CD4-positive, alpha-beta T cell treated with Interferon alpha-2 for 1 hour (primary cell): ENCODE measurements around the gene SEPTIN1.

Experiments
- DNase-seq, 2 donors: peaks; one replicate each; pipeline ENCODE4 v3.0.0-alpha.2; 2020 to 2022

SEPTIN1 gene

DNA sequence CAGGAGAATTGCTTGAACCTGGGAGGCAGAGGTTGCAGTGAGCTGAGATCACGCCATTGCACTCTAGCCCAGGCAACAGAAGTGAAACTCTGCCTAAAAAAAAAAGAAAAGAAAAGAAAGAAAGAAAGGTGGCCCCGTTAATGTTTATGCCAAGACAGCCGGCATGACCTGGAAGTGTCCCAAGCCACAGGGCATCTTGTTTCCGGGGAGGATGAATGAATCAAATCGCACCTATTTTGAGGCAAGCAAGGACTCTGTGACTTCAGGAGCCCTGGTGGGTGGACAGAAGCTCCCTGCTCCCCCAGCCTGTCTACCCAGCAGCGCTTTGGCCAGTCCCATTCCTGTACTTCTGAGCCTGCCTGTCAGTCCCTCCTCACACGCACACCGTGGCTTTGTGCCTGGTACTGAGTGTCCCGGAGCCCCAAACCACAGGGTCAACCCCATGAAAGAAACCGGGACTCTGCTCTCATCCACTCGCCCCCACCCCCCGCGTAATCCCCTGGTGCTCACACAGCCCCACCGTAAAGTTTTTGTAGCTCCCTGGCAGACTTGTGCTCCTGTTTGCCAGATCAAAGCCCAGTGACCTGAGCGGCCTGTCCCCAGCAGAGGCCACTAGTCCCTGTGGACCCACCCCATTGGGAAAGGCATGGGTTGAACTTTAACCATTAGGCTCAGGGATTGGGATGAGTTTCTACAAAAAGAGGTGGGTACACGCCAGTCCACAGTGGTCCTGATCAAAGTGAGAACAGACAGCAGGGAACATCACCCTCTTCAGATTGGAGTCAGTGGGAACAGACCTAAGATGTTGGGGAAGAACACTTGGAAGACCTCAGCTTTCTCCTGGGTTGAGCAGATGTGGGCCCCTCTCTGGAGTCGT is 46.5 kb downstream of the SEPTIN1 start:
- DNase-seq = no peak

DNA sequence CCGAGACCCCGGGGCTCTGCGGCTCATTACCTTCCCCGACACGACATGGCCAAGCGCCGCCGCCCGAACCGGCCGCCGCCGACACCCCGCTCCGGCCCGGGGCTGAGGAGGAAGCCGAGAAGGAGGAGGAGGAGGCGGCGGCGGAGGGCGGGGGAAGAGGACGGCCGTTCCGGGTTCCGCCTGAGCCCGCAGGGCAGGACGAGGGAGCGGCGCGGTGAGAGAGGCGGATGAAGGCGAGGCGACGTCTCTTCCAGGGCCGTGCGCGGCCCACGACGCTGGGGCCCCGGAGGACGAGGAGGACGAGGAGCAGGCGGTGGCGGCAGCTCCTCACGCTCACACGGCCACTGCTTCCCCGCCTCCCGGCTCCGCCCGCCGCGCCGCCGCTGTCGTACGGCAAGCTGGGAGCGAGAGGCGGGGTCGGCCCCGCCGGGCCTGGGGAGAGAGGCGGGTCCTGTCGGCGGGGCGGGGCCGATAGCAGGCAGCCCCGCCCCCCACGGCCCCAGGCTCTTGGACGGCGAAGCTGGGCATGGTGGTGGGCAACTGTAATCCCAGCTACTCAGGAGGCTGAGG is 47.2 kb downstream of the SEPTIN1 start:
- DNase-seq = peak; percentile 80 to 85

DNA sequence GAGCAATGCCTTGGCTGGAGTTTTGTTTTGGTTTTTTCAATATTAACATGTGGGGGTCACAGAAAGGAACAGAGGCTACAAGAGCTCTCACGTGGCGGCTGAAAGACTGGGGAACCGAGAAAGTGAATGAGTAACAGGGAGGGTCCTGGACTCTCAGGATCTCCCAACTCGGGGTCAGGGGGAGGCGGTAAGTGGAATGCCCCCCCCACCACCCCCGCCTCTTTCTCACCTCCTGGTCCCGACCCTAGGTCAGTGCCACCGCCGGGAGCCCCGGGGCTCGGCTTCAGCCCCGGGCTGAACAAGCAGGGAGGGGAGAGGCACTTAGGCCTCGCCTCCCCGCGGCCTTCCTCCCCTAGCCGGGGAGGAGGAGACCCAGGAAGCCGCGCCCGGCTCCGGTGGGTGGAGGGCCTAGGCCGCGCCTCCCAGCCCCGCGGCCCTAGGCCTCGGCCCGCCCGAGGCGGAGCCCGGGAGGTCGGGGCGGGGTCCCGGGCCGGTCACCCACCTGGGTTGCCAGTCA is 47.8 kb downstream of the SEPTIN1 start:
- peak; percentile 82 to 90 for DNase-seq
